Endothelial cell of umbilical vein (primary cell): ENCODE measurements around the gene SLC34A2. TPM values are rescaled to one million over a fixed set of nuclear protein-coding genes. Genes with fewer than 3 reads are reported as not detected.

ENCODE experiments used
- BruUV-seq: library from RNA; stranded (reverse); fragments of 400-500 nt; replicated peaks from 2 replicates; lab custom pipeline; 2021; lab: Mats Ljungman, UMichigan
- CTCF ChIA-PET: fragments of 300-600, 350-600 bp; sonication (Branson Sonifier 250); formaldehyde crosslinking; loops from one replicate; lab custom pipeline; 2021; ENCODE audit warnings: antibody characterized with exemption, inconsistent platforms; lab: Charles Lee
- POLR2A ChIA-PET: fragments of 300-600, 350-600 bp; sonication (Branson Sonifier 250); formaldehyde crosslinking; loops from one replicate; lab custom pipeline; 2021; ENCODE audit warnings: antibody characterized with exemption, inconsistent platforms; lab: Charles Lee
- DNase-seq: peaks from one replicate; pipeline ENCODE4 v3.0.0-alpha.2; 2011; ENCODE audit warnings: low read depth, low spot score
- FAIRE-seq: peaks from 2 replicates; lab custom pipeline; 2011; peaks lifted over from hg19 to GRCh38; lab: Jason Lieb, UNC
- H2AFZ ChIP-seq: 2 replicates; pipeline ENCODE4 v1.6.0; 2012; ENCODE audit warnings: low read depth, low read length, control low read depth, inconsistent platforms
- H3K27ac ChIP-seq: 2 replicates; pipeline ENCODE4 v1.5.1; 2011; ENCODE audit warnings: low read depth, mild to moderate bottlenecking, control low read depth, low read length, moderate library complexity; ENCODE audit not compliant: insufficient read depth
- H3K27me3 ChIP-seq, 2 experiments: 2 replicates each; pipeline versions ENCODE4 v1.6.0 to v1.6.1; 2011; ENCODE audit warnings: low read length in 2 of 2, mixed read lengths in 1 of 2; ENCODE audit not compliant: control insufficient read depth in 2 of 2, insufficient read depth in 2 of 2
- H3K36me3 ChIP-seq, 2 experiments: 2 replicates in 1 of 2; 3 replicates in 1 of 2; pipeline ENCODE4 v1.5.1; 2011; ENCODE audit warnings: low read length in 2 of 2, mild to moderate bottlenecking in 1 of 2, moderate library complexity in 1 of 2; ENCODE audit not compliant: control insufficient read depth in 2 of 2, insufficient read depth in 2 of 2; ENCODE audit errors: extremely low read depth in 1 of 2
- H3K4me1 ChIP-seq: 3 replicates; pipeline ENCODE4 v1.5.1; 2011; ENCODE audit warnings: mild to moderate bottlenecking, low read length; ENCODE audit not compliant: control insufficient read depth, insufficient read depth; ENCODE audit errors: extremely low read depth
- H3K4me2 ChIP-seq: 2 replicates; pipeline ENCODE4 v1.6.1; 2011; ENCODE audit warnings: low read length, control low read depth, mixed read lengths; ENCODE audit not compliant: insufficient read depth
- H3K4me3 ChIP-seq, 3 experiments: fragments of 200-600 bp in 1 of 3; sonication (generic), shearing (Covaris generic) in 1 of 3; replicated peaks in 1 of 3; 2 replicates each; pipeline ENCODE4 v1.5.1; 2011 to 2016; ENCODE audit warnings: control low read depth in 3 of 3, low read length in 3 of 3, mild to moderate bottlenecking in 2 of 3, inconsistent platforms in 1 of 3, low read depth in 1 of 3, moderate library complexity in 1 of 3; ENCODE audit not compliant: insufficient read depth in 1 of 3
- H3K79me2 ChIP-seq: 2 replicates; pipeline ENCODE4 v1.6.0; 2012; ENCODE audit warnings: low read length, inconsistent platforms; ENCODE audit not compliant: control insufficient read depth, insufficient read depth
- H3K9ac ChIP-seq: replicated peaks from 2 replicates; pipeline ENCODE3; 2011; ENCODE audit warnings: low read length, control low read depth; ENCODE audit not compliant: insufficient read depth; ENCODE audit errors: extremely low read depth
- H3K9me1 ChIP-seq: replicated peaks from 3 replicates; pipeline ENCODE4 v1.6.0; 2011; ENCODE audit warnings: mild to moderate bottlenecking, low read length; ENCODE audit not compliant: control insufficient read depth, insufficient read depth; ENCODE audit errors: extremely low read depth
- H3K9me3 ChIP-seq: replicated peaks from 2 replicates; pipeline ENCODE4 v1.5.1; 2012; ENCODE audit warnings: low read length, inconsistent platforms; ENCODE audit not compliant: control insufficient read depth, insufficient read depth
- H4K20me1 ChIP-seq: replicated peaks from 2 replicates; pipeline ENCODE3; 2011; ENCODE audit warnings: mild to moderate bottlenecking, low read length; ENCODE audit not compliant: control insufficient read depth, insufficient read depth; ENCODE audit errors: extremely low read depth
- EZH2 ChIP-seq: IDR thresholded peaks from 2 replicates; pipeline ENCODE4 v1.6.1; 2012; ENCODE audit warnings: borderline replicate concordance, low read depth, mild to moderate bottlenecking, moderate library complexity, low read length, inconsistent platforms; ENCODE audit not compliant: severe bottlenecking
- FOS ChIP-seq: IDR thresholded peaks from 2 replicates; pipeline ENCODE4 v1.6.1; 2011; ENCODE audit warnings: mild to moderate bottlenecking, low read length, moderate library complexity, borderline replicate concordance; ENCODE audit not compliant: insufficient read depth
- GATA2 ChIP-seq: IDR thresholded peaks from 2 replicates; pipeline ENCODE4 v1.7.0; 2011; ENCODE audit warnings: low read depth, mild to moderate bottlenecking, moderate library complexity, mixed read lengths, low read length; ENCODE audit not compliant: insufficient read length, insufficient read depth
- JUN ChIP-seq: IDR thresholded peaks from 2 replicates; pipeline ENCODE4 v1.6.1; 2011; ENCODE audit warnings: borderline replicate concordance, low read depth; ENCODE audit not compliant: insufficient read length, insufficient read depth
- MYC ChIP-seq: IDR thresholded peaks from one replicate; pipeline ENCODE4 v1.6.1; 2011; ENCODE audit warnings: mild to moderate bottlenecking, low read depth, low read length
- POLR2A ChIP-seq: IDR thresholded peaks from 2 replicates; pipeline ENCODE4 v1.6.1; 2012; ENCODE audit warnings: low read depth, mild to moderate bottlenecking, control low read depth, low read length
- POLR2AphosphoS5 ChIP-seq: IDR thresholded peaks from 2 replicates; pipeline ENCODE4 v1.6.1; 2012; ENCODE audit warnings: low read depth, mild to moderate bottlenecking, control low read depth, low read length, moderate library complexity; ENCODE audit not compliant: insufficient read depth
- dilution Hi-C: fragments of 300-500 bp; cut with MboI; formaldehyde crosslinking; loops from one replicate; pipeline ENCODE4 v1.15.0; 2019; ENCODE audit warnings: low sequenced_read_pairs; ENCODE audit not compliant: extremely low pct_ligation_motif_present
- intact Hi-C: fragments of 100-400 bp; cut with micrococcal nuclease; formaldehyde crosslinking; loops from one replicate; pipeline ENCODE4 v1.10.0; 2022
- polyA plus RNA-seq, 4 experiments: library from polyadenylated mRNA; depleted of rRNA in 3 of 4; stranded (reverse) in 3 of 4; unstranded in 1 of 4; fragments of >200 nt; gene quantifications; 2 replicates each; pipeline versions ENCODE4 v1.2.1 to v1.2.3, GENCODE V29; 2011 to 2012; ENCODE audit warnings: missing spikeins in 1 of 4
- total RNA-seq: library from RNA; stranded (reverse); gene quantifications from 2 replicates; pipeline ENCODE4 v1.2.3, GENCODE V29; 2021
- TF ChIP-seq, protein P1 (sequence below): IDR thresholded peaks from 2 replicates; pipeline ENCODE4 v1.6.1; 2011; ENCODE audit not compliant: insufficient read depth, insufficient read length
- TF ChIP-seq, protein P2 (sequence below), 2 donors: IDR thresholded peaks; 1 replicate in 1 of 2; 2 replicates in 1 of 2; pipeline ENCODE4 v1.5.1; 2011; ENCODE audit warnings: low read length in 2 of 2, mild to moderate bottlenecking in 2 of 2, moderate library complexity in 2 of 2, control low read depth in 1 of 2, inconsistent platforms in 1 of 2, low read depth in 1 of 2; ENCODE audit not compliant: insufficient read depth in 1 of 2; ENCODE audit errors: extremely low read depth in 1 of 2

SLC34A2 gene
- total and polyA plus RNA-seq, 2 donors (not counting 3 experiments of a cell fraction or from before 2014, with no cell fraction given) = not detected

DNA sequence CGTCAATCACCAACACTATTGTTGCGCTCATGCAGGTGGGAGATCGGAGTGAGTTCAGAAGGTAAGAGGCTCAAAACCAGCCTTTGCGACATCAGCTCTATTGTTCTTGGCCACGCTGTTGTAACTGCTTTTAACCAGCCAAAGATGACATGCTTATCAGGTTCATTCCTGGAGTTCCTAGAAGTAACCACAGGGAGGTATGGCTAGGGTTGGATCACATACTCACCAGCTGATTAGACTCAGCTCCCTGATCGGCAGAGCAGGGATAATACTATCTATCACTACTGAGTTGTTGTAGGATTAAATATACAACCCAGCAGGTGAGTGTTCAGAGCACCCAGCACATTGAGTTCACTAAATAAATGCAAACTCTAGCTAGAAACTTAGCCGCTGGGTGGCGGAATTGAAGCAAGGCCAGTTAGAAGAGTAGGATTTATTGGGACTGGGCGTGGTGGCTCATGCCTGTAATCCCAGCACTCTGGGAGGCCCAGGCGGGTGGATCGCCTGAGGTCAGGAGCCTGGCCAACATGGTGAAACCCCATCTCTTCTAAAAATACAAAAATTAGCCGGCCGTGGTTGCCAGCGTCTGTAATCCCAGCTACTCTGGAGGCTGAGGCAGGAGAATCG, 12.4 kb downstream of the SLC34A2 start:
- intact Hi-C loops = no loop called here
- Histone ChIP-seq H3K9me1 (no peaks in the 10 kb centered on the region), H4K20me1 (no peaks in the 10 kb centered on the region), H3K9ac (no peak overlapping the region), H3K4me1 (no peaks in the 10 kb centered on the region), H3K79me2 (no peaks in the 10 kb centered on the region), H2AFZ (no peak overlapping the region), H3K27ac (no peak overlapping the region), H3K9me3 (no peaks in the 10 kb centered on the region), H3K4me3 (no peak overlapping the region), H3K27me3 (peaks cover 2% of the 10 kb centered on the region in 2 experiments), H3K36me3 (no peaks in the 10 kb centered on the region), H3K4me2 (no peak overlapping the region)
- no peak for FAIRE-seq
- BruUV-seq = no TSS peak
- DNase-seq = no peak
- TF ChIP-seq EZH2 (no peak), MYC (no peak), FOS (no peak), POLR2A (no peak), JUN (no peak), GATA2 (no peak), POLR2AphosphoS5 (no peak)
- TF ChIP-seq, protein P1, sequence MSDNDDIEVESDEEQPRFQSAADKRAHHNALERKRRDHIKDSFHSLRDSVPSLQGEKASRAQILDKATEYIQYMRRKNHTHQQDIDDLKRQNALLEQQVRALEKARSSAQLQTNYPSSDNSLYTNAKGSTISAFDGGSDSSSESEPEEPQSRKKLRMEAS = no peak
- TF ChIP-seq, protein P2, sequence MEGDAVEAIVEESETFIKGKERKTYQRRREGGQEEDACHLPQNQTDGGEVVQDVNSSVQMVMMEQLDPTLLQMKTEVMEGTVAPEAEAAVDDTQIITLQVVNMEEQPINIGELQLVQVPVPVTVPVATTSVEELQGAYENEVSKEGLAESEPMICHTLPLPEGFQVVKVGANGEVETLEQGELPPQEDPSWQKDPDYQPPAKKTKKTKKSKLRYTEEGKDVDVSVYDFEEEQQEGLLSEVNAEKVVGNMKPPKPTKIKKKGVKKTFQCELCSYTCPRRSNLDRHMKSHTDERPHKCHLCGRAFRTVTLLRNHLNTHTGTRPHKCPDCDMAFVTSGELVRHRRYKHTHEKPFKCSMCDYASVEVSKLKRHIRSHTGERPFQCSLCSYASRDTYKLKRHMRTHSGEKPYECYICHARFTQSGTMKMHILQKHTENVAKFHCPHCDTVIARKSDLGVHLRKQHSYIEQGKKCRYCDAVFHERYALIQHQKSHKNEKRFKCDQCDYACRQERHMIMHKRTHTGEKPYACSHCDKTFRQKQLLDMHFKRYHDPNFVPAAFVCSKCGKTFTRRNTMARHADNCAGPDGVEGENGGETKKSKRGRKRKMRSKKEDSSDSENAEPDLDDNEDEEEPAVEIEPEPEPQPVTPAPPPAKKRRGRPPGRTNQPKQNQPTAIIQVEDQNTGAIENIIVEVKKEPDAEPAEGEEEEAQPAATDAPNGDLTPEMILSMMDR (IDR thresholded peaks at IDR 0.05; ENCODE audit: extremely low read depth in 1 of 2, insufficient read depth in 1 of 2, low read depth in 1 of 2, low read length in 2 of 2) = no peak
- POLR2A ChIA-PET = no interaction called here
- CTCF ChIA-PET = interaction anchor here (1.6 kb wide), 2 partner anchors 13 to 228 kb away, joined by 4 read pairs; no protein-coding TSS in a partner anchor
- dilution Hi-C loops = no loop called here
